ENCODE data around the gene ZCCHC3. TPM values are rescaled to one million over a fixed set of nuclear protein-coding genes. Genes with fewer than 3 reads are reported as not detected.
A peak's percentile ranks its signal among the peaks of the same experiment; 100 is the strongest.

The ZCCHC3 gene
- polyA plus RNA-seq, 3 donors, result 4.5 to 9.2 (median 5.6) TPM

DNA sequence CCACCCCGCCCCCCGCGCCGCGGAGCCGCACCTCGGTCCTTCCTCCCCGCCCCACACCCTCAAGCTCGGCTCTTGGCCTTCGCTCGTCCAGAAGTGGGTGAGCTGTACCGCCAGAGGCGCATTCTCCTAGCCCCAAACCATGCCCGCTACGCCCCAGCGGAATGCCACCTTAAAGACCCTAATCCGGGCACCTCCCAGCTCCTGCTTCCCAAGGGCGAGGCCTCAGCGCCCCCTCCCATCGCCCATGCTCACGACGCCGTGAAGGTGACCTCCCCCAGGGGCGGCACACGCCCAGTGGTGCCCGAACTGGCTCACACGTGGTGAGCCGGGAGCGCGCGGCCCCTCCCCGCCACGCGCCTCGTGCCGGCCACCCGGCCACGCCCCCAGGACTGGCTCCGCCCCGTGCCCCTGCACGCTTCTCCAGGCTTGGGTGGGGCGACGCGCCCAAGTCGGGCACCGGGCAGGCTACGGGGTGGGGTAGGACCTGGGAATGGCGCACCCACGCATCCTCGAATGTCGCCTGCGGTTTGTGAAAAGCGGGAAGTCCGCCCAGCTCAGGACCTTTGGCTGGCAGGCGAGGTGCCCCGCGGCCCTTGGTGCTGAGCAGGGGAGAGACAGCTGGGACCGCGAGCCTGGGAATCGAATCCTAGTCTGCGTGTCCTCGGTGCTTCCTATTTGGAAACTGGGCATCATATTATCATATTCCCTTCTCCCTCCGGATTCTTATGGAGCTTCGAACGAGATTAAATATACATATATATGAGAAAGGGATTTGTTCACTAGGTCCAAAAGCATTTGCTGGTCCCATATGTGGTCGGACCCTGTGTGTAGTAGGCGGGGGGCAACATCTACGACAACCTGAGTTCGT, 27.0 kb downstream of the ZCCHC3 start:
- Mint-ChIP-seq H3K9me3 (peaks cover 0 to 6% (median 0%) of the 10 kb centered on the region in 7 donors), H3K4me1 (peaks cover 31% of the 10 kb centered on the region), H3K4me3 (peak overlapping the region; percentile 84 to 87), H3K27me3 (ENCODE audit: low read depth in 3 of 3) (peaks cover 10 to 26% (median 18%) of the 10 kb centered on the region in 3 donors), H3K27ac (peak overlapping the region in 6 of 7 donors; percentile 53 to 87 (median 83)), H3K36me3 (no peaks in the 10 kb centered on the region)
- WGBS (ENCODE audit: insufficient coverage), result 0% methylated on average over 46 of the region's 69 CpGs
- H3K9ac ChIP-seq (ENCODE audit: insufficient read depth, low read length, poor library complexity, severe bottlenecking), result no peak overlapping the region
- peak overlapping the region; percentile 100 for H3K4me2 ChIP-seq (replicated peaks; ENCODE audit: extremely low read depth, low read length, poor library complexity, severe bottlenecking)
- intact Hi-C loops (cut with micrococcal nuclease), result no loop called here
- peaks cover 31 to 38% of the 10 kb centered on the region in 2 donors for H3K4me1 ChIP-seq (ENCODE audit: control insufficient read depth in 1 of 2, insufficient read depth in 2 of 2, low read length in 2 of 2)
- H3K79me2 ChIP-seq (ENCODE audit: insufficient read depth, low read length), result no peaks in the 10 kb centered on the region
- no peaks in the 10 kb centered on the region for H3K36me3 ChIP-seq (replicated peaks in 1 of 2; ENCODE audit: control insufficient read depth in 1 of 2, insufficient read depth in 2 of 2, low read length in 2 of 2)
- H3K27ac ChIP-seq (ENCODE audit: low read depth in 1 of 2, low read length in 2 of 2), result peak overlapping the region; percentile 31 to 38
- no peaks in the 10 kb centered on the region for H3K9me3 ChIP-seq (replicated peaks in 1 of 2; ENCODE audit: control insufficient read depth in 1 of 2, insufficient read depth in 1 of 2, low read length in 2 of 2)
- H4K20me1 ChIP-seq (ENCODE audit: insufficient read depth, low read length), result no peaks in the 10 kb centered on the region
- peak overlapping the region; percentile 57 to 90 (median 58) for H3K4me3 ChIP-seq (replicated peaks in 1 of 3; ENCODE audit: low read depth in 2 of 3, low read length in 3 of 3)
- peak overlapping the region; percentile 79 for H2AFZ ChIP-seq (ENCODE audit: insufficient read depth, low read depth, low read length, poor library complexity, severe bottlenecking)
- H3K27me3 ChIP-seq (ENCODE audit: control insufficient read depth in 2 of 2, insufficient read depth in 2 of 2, low read length in 2 of 2), result peaks cover 4 to 13% of the 10 kb centered on the region in 2 donors
- TF ChIP-seq, protein P1, sequence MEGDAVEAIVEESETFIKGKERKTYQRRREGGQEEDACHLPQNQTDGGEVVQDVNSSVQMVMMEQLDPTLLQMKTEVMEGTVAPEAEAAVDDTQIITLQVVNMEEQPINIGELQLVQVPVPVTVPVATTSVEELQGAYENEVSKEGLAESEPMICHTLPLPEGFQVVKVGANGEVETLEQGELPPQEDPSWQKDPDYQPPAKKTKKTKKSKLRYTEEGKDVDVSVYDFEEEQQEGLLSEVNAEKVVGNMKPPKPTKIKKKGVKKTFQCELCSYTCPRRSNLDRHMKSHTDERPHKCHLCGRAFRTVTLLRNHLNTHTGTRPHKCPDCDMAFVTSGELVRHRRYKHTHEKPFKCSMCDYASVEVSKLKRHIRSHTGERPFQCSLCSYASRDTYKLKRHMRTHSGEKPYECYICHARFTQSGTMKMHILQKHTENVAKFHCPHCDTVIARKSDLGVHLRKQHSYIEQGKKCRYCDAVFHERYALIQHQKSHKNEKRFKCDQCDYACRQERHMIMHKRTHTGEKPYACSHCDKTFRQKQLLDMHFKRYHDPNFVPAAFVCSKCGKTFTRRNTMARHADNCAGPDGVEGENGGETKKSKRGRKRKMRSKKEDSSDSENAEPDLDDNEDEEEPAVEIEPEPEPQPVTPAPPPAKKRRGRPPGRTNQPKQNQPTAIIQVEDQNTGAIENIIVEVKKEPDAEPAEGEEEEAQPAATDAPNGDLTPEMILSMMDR (IDR thresholded peaks at IDR 0.05), result peak; percentile 24
- DNase-seq, result peak; percentile 68 to 69 (median 69)

DNA sequence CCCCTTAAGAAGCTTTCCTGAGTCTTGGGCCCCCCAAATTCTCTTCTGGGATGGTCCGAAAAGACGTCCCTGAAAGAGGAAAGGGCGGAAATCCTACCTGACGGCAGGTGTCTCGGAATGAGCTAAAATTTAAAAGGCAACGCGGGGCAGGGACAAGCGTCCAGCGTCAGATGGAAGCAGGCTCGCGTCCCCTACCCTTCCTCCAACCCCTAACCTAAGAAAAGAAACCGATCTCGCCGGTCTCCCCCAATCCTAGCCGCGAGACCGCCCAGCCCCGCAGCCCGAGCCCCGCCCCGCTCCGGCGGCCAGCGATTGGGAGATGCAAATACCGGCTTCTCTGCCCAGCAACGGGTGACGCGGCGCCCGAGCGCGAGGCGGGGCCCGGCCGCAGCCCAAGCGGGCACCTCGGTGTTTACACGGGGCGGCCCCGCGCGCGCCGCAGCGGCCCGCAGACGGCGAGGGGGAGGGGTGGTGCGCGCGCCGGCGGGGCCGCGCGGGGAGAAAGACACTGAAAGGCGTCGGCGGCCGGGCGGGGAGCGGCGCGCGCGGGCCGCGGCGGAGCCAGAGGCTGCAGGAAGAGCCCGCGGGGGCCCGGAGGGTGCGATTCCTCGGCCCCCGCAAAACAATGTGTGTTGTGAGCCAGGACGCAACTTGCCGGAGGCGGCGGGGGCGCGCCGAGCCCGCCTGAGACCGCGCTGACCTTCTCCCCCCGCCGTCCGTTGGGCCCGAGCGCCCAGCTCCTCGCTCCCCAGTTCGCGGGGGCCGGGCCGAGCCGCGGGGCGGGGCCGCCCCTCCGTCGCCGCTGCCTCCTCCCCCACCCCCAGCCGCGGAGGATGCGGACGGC, 27.9 kb downstream of the ZCCHC3 start, which contains the start of gene SOX12:
TSS of gene SOX12 (plus strand) at position 508 of the 844 bp plus-strand sequence. CDS start 373 bp downstream, outside the sequence.
- peaks cover 38 to 46% of the 10 kb centered on the region in 2 donors for H3K4me1 ChIP-seq (ENCODE audit: control insufficient read depth in 1 of 2, insufficient read depth in 2 of 2, low read length in 2 of 2)
- peak within 1 kb of the TSS in 6 of 7 donors; percentile 53 to 87 (median 83) for H3K27ac Mint-ChIP-seq
- peak; percentile 82 to 87 (median 84) for DNase-seq
- no peaks in the 10 kb centered on the region for H3K79me2 ChIP-seq (ENCODE audit: insufficient read depth, low read length)
- under 1% methylated on average over 106 of the region's 106 CpGs for WGBS (ENCODE audit: insufficient coverage)
- H3K36me3 ChIP-seq (replicated peaks in 1 of 2; ENCODE audit: control insufficient read depth in 1 of 2, insufficient read depth in 2 of 2, low read length in 2 of 2), result no peaks in the 10 kb centered on the region
- intact Hi-C loops (cut with micrococcal nuclease), result no loop called here
- peak within 1 kb of the TSS; percentile 100 for H3K4me2 ChIP-seq (replicated peaks; ENCODE audit: extremely low read depth, low read length, poor library complexity, severe bottlenecking)
- H2AFZ ChIP-seq (ENCODE audit: insufficient read depth, low read depth, low read length, poor library complexity, severe bottlenecking), result peak within 1 kb of the TSS; percentile 83
- peaks cover 4 to 13% of the 10 kb centered on the region in 2 donors for H3K27me3 ChIP-seq (ENCODE audit: control insufficient read depth in 2 of 2, insufficient read depth in 2 of 2, low read length in 2 of 2)
- peaks cover 38% of the 10 kb centered on the region for H3K4me1 Mint-ChIP-seq
- peak within 1 kb of the TSS; percentile 57 to 90 (median 64) for H3K4me3 ChIP-seq (replicated peaks in 1 of 3; ENCODE audit: low read depth in 2 of 3, low read length in 3 of 3)
- H3K36me3 Mint-ChIP-seq, result no peaks in the 10 kb centered on the region
- H3K9me3 Mint-ChIP-seq, result peaks cover 0 to 6% (median 0%) of the 10 kb centered on the region in 7 donors
- peak within 1 kb of the TSS; percentile 84 to 89 for H3K4me3 Mint-ChIP-seq
- peak within 1 kb of the TSS; percentile 31 to 38 for H3K27ac ChIP-seq (ENCODE audit: low read depth in 1 of 2, low read length in 2 of 2)
- peaks cover 10 to 26% (median 18%) of the 10 kb centered on the region in 3 donors for H3K27me3 Mint-ChIP-seq (ENCODE audit: low read depth in 3 of 3)
- H3K9me3 ChIP-seq (replicated peaks in 1 of 2; ENCODE audit: control insufficient read depth in 1 of 2, insufficient read depth in 1 of 2, low read length in 2 of 2), result no peaks in the 10 kb centered on the region
- H4K20me1 ChIP-seq (ENCODE audit: insufficient read depth, low read length), result no peaks in the 10 kb centered on the region
- TF ChIP-seq, protein P1 (IDR thresholded peaks at IDR 0.05), result no peak
- H3K9ac ChIP-seq (ENCODE audit: insufficient read depth, low read length, poor library complexity, severe bottlenecking), result peak within 1 kb of the TSS; percentile 36
